Keratinocyte (primary cell): ENCODE data around the gene CETN1. TPM values are rescaled to one million over a fixed set of nuclear protein-coding genes. Genes with fewer than 3 reads are reported as not detected.

Source experiments
- DNase-seq: peaks from one replicate; pipeline ENCODE4 v3.0.0-alpha.2; 2011; ENCODE audit warnings: low read depth, missing footprints, low spot score
- FAIRE-seq: peaks from 2 replicates; lab custom pipeline; 2011; peaks lifted over from hg19 to GRCh38; lab: Jason Lieb, UNC
- H2AFZ ChIP-seq: 2 replicates; pipeline ENCODE4 v1.6.0; 2012; ENCODE audit warnings: low read length, control low read depth, inconsistent platforms; ENCODE audit not compliant: control insufficient read depth
- H3K27ac ChIP-seq: 2 replicates; pipeline ENCODE4 v1.5.1; 2011; ENCODE audit warnings: low read length; ENCODE audit not compliant: control insufficient read depth, insufficient read depth
- H3K27me3 ChIP-seq: 3 replicates; pipeline ENCODE4 v1.6.0; 2011; ENCODE audit warnings: low read length; ENCODE audit not compliant: control insufficient read depth, insufficient read depth; ENCODE audit errors: extremely low read depth
- H3K36me3 ChIP-seq, 2 experiments: 2 replicates in 1 of 2; 3 replicates in 1 of 2; pipeline ENCODE4 v1.5.1; 2011; ENCODE audit warnings: low read length in 2 of 2, mild to moderate bottlenecking in 1 of 2; ENCODE audit not compliant: control insufficient read depth in 2 of 2, insufficient read depth in 2 of 2; ENCODE audit errors: extremely low read depth in 1 of 2
- H3K4me1 ChIP-seq: 3 replicates; pipeline ENCODE4 v1.5.1; 2011; ENCODE audit warnings: low read length; ENCODE audit not compliant: control insufficient read depth, insufficient read depth; ENCODE audit errors: extremely low read depth
- H3K4me2 ChIP-seq: 3 replicates; pipeline ENCODE4 v1.6.0; 2011; ENCODE audit warnings: low read depth, low read length; ENCODE audit not compliant: control insufficient read depth, insufficient read depth; ENCODE audit errors: extremely low read depth
- H3K4me3 ChIP-seq, 3 experiments: fragments of 200-600 bp in 1 of 3; sonication (generic) in 1 of 3; 2 replicates in 2 of 3; 3 replicates in 1 of 3; pipeline ENCODE4 v1.5.1; 2011 to 2016; ENCODE audit warnings: low read length in 3 of 3, mild to moderate bottlenecking in 3 of 3, control low read depth in 2 of 3, inconsistent platforms in 1 of 3, low read depth in 1 of 3, mixed read lengths in 1 of 3, mixed run types in 1 of 3, moderate library complexity in 1 of 3; ENCODE audit not compliant: control insufficient read depth in 2 of 3, insufficient read depth in 2 of 3; ENCODE audit errors: extremely low read depth in 1 of 3
- H3K79me2 ChIP-seq: 2 replicates; pipeline ENCODE4 v1.6.0; 2012; ENCODE audit warnings: low read length; ENCODE audit not compliant: control insufficient read depth, insufficient read depth
- H3K9ac ChIP-seq: 3 replicates; pipeline ENCODE4 v1.6.0; 2011; ENCODE audit warnings: low read length; ENCODE audit not compliant: control insufficient read depth, insufficient read depth; ENCODE audit errors: extremely low read depth
- H3K9me1 ChIP-seq: 3 replicates; pipeline ENCODE4 v1.6.0; 2011; ENCODE audit warnings: low read length; ENCODE audit not compliant: control insufficient read depth, insufficient read depth; ENCODE audit errors: extremely low read depth
- H3K9me3 ChIP-seq: 2 replicates; pipeline ENCODE4 v1.5.1; 2012; ENCODE audit warnings: low read depth, low read length; ENCODE audit not compliant: control insufficient read depth
- H4K20me1 ChIP-seq: 3 replicates; pipeline ENCODE4 v1.6.0; 2011; ENCODE audit warnings: low read length; ENCODE audit not compliant: control insufficient read depth, insufficient read depth; ENCODE audit errors: extremely low read depth
- EZH2 ChIP-seq: IDR thresholded peaks from one replicate; pipeline ENCODE4 v1.6.1; 2012; ENCODE audit warnings: inconsistent platforms, mild to moderate bottlenecking, low read length, moderate library complexity
- dilution Hi-C: fragments of 300-500 bp; cut with MboI; formaldehyde crosslinking; loops from one replicate; pipeline ENCODE4 v1.7.0; 2020; ENCODE audit warnings: low sequenced_read_pairs; ENCODE audit not compliant: extremely low pct_ligation_motif_present
- polyA plus RNA-seq, 5 experiments: library from polyadenylated mRNA; depleted of rRNA in 3 of 5; stranded (reverse) in 3 of 5; stranded (forward) in 1 of 5; unstranded in 1 of 5; fragments of >200 nt; gene quantifications; 1 replicate in 1 of 5; 2 replicates in 3 of 5; 3 replicates in 1 of 5; pipeline versions ENCODE4 v1.2.1 to v1.2.3, GENCODE V29; 2011 to 2012; ENCODE audit warnings: missing spikeins in 2 of 5, low read depth in 1 of 5, low replicate concordance in 1 of 5
- TF ChIP-seq, protein P1 (sequence below), 3 experiments: IDR thresholded peaks in 1 of 3; conservative IDR thresholded peaks in 1 of 3; optimal IDR thresholded peaks in 1 of 3; 2 replicates in 2 of 3; 3 replicates in 1 of 3; pipeline versions ENCODE3 to v1.5.1; 2011; ENCODE audit warnings: low read length in 3 of 3, mild to moderate bottlenecking in 3 of 3, moderate library complexity in 2 of 3, control low read depth in 1 of 3, inconsistent platforms in 1 of 3; ENCODE audit not compliant: insufficient read depth in 2 of 3; ENCODE audit errors: extremely low read depth in 1 of 3

The CETN1 gene
- polyA plus RNA-seq, 1 donor (not counting 4 experiments of a cell fraction or from before 2014, with no cell fraction given), result not detected

DNA sequence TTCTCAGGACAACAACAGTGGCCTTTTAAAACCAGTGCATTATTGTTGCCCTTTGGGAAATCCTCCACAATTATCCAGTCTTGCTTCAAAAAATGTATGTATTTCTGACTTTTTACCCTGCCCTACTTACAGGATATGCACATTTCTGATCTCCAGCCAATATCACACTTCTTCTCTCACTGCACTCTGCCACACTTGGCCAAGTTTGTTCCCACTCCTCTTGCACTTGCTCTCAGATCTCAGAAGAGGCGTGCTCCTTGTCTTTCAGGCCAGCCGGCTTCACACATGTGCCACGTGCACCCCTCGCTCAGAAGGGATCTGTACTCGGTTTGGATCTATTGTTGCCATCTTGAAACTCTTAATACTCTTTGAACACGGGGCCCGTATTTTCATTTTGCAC lies 32.0 kb downstream of the CETN1 start:
- DNase-seq (no peak), FAIRE-seq (no peak)
- H3K79me2 ChIP-seq, result no peaks in the 10 kb centered on the region

DNA sequence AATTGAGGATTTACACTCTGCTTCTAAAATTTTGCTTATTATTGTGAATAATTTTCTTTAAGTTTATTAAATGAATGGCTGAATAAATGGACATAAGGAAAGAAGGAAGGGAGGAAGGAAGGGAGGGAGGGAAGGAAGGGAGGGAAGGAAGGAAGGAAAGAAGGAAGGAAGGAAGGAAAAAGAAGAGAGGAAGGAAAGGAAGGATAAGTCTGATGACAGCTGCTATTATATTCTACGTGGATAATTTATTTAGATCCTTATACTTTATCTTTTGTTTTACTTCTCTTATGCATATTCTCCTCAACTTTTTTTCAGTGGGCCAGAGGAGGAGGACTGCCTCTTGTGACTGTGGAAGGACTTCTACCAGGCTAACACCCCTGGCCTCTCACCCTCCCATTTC lies 34.0 kb downstream of the CETN1 start:
- DNase-seq (no peak), FAIRE-seq (no peak)
- no peaks in the 10 kb centered on the region for H4K20me1 ChIP-seq
- H2AFZ ChIP-seq, result no peak overlapping the region
- H3K36me3 ChIP-seq, result no peaks in the 10 kb centered on the region
- dilution Hi-C loops, result no loop called here
- no peak for TF ChIP-seq EZH2
- TF ChIP-seq, protein P1, sequence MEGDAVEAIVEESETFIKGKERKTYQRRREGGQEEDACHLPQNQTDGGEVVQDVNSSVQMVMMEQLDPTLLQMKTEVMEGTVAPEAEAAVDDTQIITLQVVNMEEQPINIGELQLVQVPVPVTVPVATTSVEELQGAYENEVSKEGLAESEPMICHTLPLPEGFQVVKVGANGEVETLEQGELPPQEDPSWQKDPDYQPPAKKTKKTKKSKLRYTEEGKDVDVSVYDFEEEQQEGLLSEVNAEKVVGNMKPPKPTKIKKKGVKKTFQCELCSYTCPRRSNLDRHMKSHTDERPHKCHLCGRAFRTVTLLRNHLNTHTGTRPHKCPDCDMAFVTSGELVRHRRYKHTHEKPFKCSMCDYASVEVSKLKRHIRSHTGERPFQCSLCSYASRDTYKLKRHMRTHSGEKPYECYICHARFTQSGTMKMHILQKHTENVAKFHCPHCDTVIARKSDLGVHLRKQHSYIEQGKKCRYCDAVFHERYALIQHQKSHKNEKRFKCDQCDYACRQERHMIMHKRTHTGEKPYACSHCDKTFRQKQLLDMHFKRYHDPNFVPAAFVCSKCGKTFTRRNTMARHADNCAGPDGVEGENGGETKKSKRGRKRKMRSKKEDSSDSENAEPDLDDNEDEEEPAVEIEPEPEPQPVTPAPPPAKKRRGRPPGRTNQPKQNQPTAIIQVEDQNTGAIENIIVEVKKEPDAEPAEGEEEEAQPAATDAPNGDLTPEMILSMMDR (optimal IDR thresholded peaks at IDR 0.05 in 1 of 3, IDR thresholded peaks at IDR 0.05 in 1 of 3, conservative IDR thresholded peaks at IDR 0.05 in 1 of 3; ENCODE audit: extremely low read depth in 1 of 3, insufficient read depth in 2 of 3, low read length in 3 of 3), result no peak
- H3K9me3 ChIP-seq, result no peaks in the 10 kb centered on the region
- H3K79me2 ChIP-seq, result no peaks in the 10 kb centered on the region
- no peaks in the 10 kb centered on the region for H3K9me1 ChIP-seq
- H3K4me3 ChIP-seq, result no peak overlapping the region
- H3K4me1 ChIP-seq, result no peaks in the 10 kb centered on the region
- H3K9ac ChIP-seq, result no peak overlapping the region
- H3K27ac ChIP-seq, result no peak overlapping the region
- no peak overlapping the region for H3K4me2 ChIP-seq
- H3K27me3 ChIP-seq, result no peaks in the 10 kb centered on the region

More for the DNA sequence above, 32.0 kb downstream of the CETN1 start:
- Histone ChIP-seq H3K9me3 (no peaks in the 10 kb centered on the region), H3K4me3 (no peak overlapping the region), H3K4me1 (no peaks in the 10 kb centered on the region), H3K9me1 (no peaks in the 10 kb centered on the region), H2AFZ (no peak overlapping the region), H3K27me3 (no peaks in the 10 kb centered on the region), H3K27ac (no peak overlapping the region), H3K36me3 (no peaks in the 10 kb centered on the region), H3K9ac (no peak overlapping the region), H3K4me2 (no peak overlapping the region), H4K20me1 (no peaks in the 10 kb centered on the region)
- dilution Hi-C loops, result no loop called here
- TF ChIP-seq EZH2, result no peak
- TF ChIP-seq, protein P1 (optimal IDR thresholded peaks at IDR 0.05 in 1 of 3, IDR thresholded peaks at IDR 0.05 in 1 of 3, conservative IDR thresholded peaks at IDR 0.05 in 1 of 3; ENCODE audit: extremely low read depth in 1 of 3, insufficient read depth in 2 of 3, low read length in 3 of 3), result no peak
